ENCODE results near the gene SLC45A2.
A peak's percentile ranks its signal among the peaks of the same experiment; 100 is the strongest.

Gene SLC45A2

DNA sequence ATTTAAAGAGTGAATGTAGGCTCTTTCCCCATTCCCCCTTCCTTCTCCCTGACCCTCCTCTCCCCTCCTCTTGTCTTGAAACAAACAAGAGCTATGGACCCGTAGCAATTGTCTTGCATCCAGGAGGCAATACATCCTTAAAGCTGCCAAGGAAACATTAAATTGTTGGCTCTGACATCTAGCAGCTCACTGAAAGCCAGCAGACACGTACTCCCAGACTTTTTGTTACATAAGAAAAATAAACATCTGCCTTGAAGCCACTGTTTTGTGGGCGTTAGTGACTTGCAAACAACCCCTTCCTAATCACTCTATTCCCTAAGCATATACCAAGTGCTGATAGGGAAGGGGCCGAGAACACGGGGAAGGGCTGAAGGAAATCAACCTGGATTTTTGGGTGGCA is 8.6 kb downstream of the SLC45A2 start:
- no peaks in the 10 kb centered on the region for H3K36me3 ChIP-seq (ENCODE audit: low read length)
- H3K79me2 ChIP-seq (ENCODE audit: insufficient read depth, low read length) = no peaks in the 10 kb centered on the region
- H3K9me3 ChIP-seq (ENCODE audit: insufficient read depth, low read length) = no peaks in the 10 kb centered on the region
- no peak overlapping the region for H3K27ac ChIP-seq (ENCODE audit: low read depth, low read length)
- H2AFZ ChIP-seq (ENCODE audit: low read depth, low read length, severe bottlenecking) = no peak overlapping the region
- no peak overlapping the region for H3K4me2 ChIP-seq (ENCODE audit: low read depth, low read length, poor library complexity, severe bottlenecking)
- no peak overlapping the region for H3K4me3 ChIP-seq (ENCODE audit: insufficient read depth, low read length, poor library complexity, severe bottlenecking)
- no peaks in the 10 kb centered on the region for H4K20me1 ChIP-seq (ENCODE audit: low read depth, low read length)
- no peaks in the 10 kb centered on the region for H3K9me2 ChIP-seq (replicated peaks; ENCODE audit: insufficient read depth, low read length)
- TF ChIP-seq EZH2phosphoT487 (conservative IDR thresholded peaks at IDR 0.05; ENCODE audit: low read length) = no peak
- TF ChIP-seq, protein P1, sequence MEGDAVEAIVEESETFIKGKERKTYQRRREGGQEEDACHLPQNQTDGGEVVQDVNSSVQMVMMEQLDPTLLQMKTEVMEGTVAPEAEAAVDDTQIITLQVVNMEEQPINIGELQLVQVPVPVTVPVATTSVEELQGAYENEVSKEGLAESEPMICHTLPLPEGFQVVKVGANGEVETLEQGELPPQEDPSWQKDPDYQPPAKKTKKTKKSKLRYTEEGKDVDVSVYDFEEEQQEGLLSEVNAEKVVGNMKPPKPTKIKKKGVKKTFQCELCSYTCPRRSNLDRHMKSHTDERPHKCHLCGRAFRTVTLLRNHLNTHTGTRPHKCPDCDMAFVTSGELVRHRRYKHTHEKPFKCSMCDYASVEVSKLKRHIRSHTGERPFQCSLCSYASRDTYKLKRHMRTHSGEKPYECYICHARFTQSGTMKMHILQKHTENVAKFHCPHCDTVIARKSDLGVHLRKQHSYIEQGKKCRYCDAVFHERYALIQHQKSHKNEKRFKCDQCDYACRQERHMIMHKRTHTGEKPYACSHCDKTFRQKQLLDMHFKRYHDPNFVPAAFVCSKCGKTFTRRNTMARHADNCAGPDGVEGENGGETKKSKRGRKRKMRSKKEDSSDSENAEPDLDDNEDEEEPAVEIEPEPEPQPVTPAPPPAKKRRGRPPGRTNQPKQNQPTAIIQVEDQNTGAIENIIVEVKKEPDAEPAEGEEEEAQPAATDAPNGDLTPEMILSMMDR (IDR thresholded peaks at IDR 0.05; ENCODE audit: insufficient read depth, low read length, poor library complexity, severe bottlenecking) = no peak
- no peak overlapping the region for H3K9ac ChIP-seq (ENCODE audit: low read length)
- no peaks in the 10 kb centered on the region for H3K27me3 ChIP-seq (ENCODE audit: low read length)
- no peaks in the 10 kb centered on the region for H3F3A ChIP-seq (ENCODE audit: insufficient read depth)

DNA sequence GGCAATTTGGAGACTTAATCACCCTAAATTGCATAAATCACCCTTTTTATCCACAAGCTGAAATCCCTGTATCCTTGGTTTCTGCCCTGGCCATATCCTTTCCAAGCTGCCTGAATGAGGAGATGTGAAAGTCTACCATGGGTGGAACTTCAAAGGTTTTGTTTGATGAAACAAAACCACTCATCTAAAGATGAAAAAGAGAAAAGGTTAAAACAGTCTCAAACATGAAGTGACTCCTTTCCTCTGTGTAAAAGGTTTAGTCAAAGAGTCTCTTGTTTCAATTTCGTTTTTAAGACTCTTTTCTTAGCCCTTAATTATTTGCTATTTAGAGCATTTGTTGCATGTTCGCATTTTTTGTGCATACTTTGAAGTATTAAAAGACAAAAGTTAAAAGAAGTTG is 11.2 kb downstream of the SLC45A2 start:
- Histone ChIP-seq H2AFZ (ENCODE audit: low read depth, low read length, severe bottlenecking) (no peak overlapping the region), H3K4me2 (ENCODE audit: low read depth, low read length, poor library complexity, severe bottlenecking) (no peak overlapping the region), H3K27ac (ENCODE audit: low read depth, low read length) (no peak overlapping the region)

DNA sequence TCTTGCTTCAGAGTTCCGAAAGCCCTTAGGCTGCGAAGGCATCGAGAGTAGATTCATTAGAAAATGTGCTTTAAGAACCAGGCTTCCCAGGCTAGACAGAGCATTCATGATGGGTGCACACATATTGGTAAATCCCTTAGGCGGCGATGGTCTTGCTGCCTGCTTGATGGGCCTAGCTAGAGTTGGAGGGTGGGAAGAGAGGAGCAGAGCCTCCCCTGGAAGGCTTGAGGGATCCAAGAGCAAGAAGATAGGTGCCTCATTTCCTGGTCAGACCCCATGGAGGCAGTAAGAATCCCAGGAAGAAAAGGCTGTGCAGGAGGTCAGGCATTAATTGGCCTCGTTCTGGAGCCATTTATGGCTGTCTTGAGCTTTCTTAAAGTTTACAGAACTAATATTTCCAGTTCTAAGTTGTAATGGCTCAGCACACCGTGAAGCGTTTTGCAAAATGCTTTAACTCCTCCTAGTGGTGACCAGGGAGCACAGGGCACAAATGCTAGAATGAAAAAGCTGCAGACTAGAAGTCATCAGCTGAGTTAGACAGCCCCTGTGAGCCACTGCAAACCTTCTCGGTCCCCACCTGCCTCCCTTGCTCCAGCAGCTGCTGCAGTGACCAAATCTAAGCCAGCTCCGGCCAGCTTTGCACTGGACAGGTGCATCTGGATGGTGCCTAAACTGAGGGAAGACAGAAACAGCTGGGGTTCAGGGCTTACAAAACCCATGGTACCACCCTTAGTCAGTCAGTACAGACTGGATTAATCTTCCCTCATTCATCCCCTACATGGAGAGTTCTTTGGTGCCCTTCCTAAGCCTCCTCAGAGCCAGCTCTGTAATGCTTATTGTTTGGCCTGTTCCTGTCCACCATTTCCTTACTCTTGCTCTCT is 14.7 kb downstream of the SLC45A2 start:
- Histone ChIP-seq H3K4me2 (ENCODE audit: low read depth, low read length, poor library complexity, severe bottlenecking) (no peak overlapping the region), H3K9ac (ENCODE audit: low read length) (no peak overlapping the region)

More for the DNA sequence above, 11.2 kb downstream of the SLC45A2 start:
- Histone ChIP-seq H3K79me2 (ENCODE audit: insufficient read depth, low read length) (no peaks in the 10 kb centered on the region), H3K9ac (ENCODE audit: low read length) (no peak overlapping the region), H3K36me3 (ENCODE audit: low read length) (no peaks in the 10 kb centered on the region), H3K4me3 (ENCODE audit: insufficient read depth, low read length, poor library complexity, severe bottlenecking) (no peak overlapping the region), H4K20me1 (ENCODE audit: low read depth, low read length) (no peaks in the 10 kb centered on the region), H3K27me3 (ENCODE audit: low read length) (no peaks in the 10 kb centered on the region), H3K9me2 (replicated peaks; ENCODE audit: insufficient read depth, low read length) (no peaks in the 10 kb centered on the region), H3F3A (ENCODE audit: insufficient read depth) (no peaks in the 10 kb centered on the region), H3K9me3 (ENCODE audit: insufficient read depth, low read length) (no peaks in the 10 kb centered on the region)
- no peak for TF ChIP-seq EZH2phosphoT487 (conservative IDR thresholded peaks at IDR 0.05; ENCODE audit: low read length)
- TF ChIP-seq, protein P1 (IDR thresholded peaks at IDR 0.05; ENCODE audit: insufficient read depth, low read length, poor library complexity, severe bottlenecking) = no peak

More for the DNA sequence above, 14.7 kb downstream of the SLC45A2 start:
- no peak overlapping the region for H2AFZ ChIP-seq (ENCODE audit: low read depth, low read length, severe bottlenecking)
- no peaks in the 10 kb centered on the region for H4K20me1 ChIP-seq (ENCODE audit: low read depth, low read length)
- no peaks in the 10 kb centered on the region for H3K9me2 ChIP-seq (replicated peaks; ENCODE audit: insufficient read depth, low read length)
- H3K36me3 ChIP-seq (ENCODE audit: low read length) = no peaks in the 10 kb centered on the region
- H3K9me3 ChIP-seq (ENCODE audit: insufficient read depth, low read length) = no peaks in the 10 kb centered on the region
- no peaks in the 10 kb centered on the region for H3K79me2 ChIP-seq (ENCODE audit: insufficient read depth, low read length)
- TF ChIP-seq, protein P1 (IDR thresholded peaks at IDR 0.05; ENCODE audit: insufficient read depth, low read length, poor library complexity, severe bottlenecking) = peak; percentile 54
- no peak for TF ChIP-seq EZH2phosphoT487 (conservative IDR thresholded peaks at IDR 0.05; ENCODE audit: low read length)
- H3K4me3 ChIP-seq (ENCODE audit: insufficient read depth, low read length, poor library complexity, severe bottlenecking) = no peak overlapping the region
- no peaks in the 10 kb centered on the region; the same call in 1 of the 2 replicates for H3K27me3 ChIP-seq (ENCODE audit: low read length)
- no peaks in the 10 kb centered on the region for H3F3A ChIP-seq (ENCODE audit: insufficient read depth)
- H3K27ac ChIP-seq (ENCODE audit: low read depth, low read length) = no peak overlapping the region
